Measurements from ENCODE around the gene PPAN.

The PPAN gene

GRCh38 chr19:10104130-10104513 lies 2.0 kb upstream of the PPAN start:
- Histone ChIP-seq H3K36me3 (no peaks in the 10 kb centered on the region), H3K9me3 (no peaks in the 10 kb centered on the region), H3K4me3 (ENCODE audit: low read depth in 1 of 2, low read length in 1 of 2) (no peak overlapping the region), H3K27ac (no peak overlapping the region), H3K27me3 (no peaks in the 10 kb centered on the region), H3K4me1 (ENCODE audit: control insufficient read depth in 1 of 2, insufficient read depth in 1 of 2, low read depth in 1 of 2, low read length in 1 of 2) (peaks cover 25 to 34% of the 10 kb centered on the region in 2 experiments)
- no peak for TF ChIP-seq CTCF (IDR thresholded peaks at IDR 0.05)

- Histone ChIP-seq H3K36me3 (peaks cover 5% of the 10 kb centered on the region), H3K27me3 (no peaks in the 10 kb centered on the region), H3K9me3 (no peaks in the 10 kb centered on the region), H3K27ac (peak overlapping the region; percentile 10), H3K4me3 (ENCODE audit: low read depth in 1 of 2, low read length in 1 of 2) (no peak overlapping the region), H3K4me1 (ENCODE audit: control insufficient read depth in 1 of 2, insufficient read depth in 1 of 2, low read depth in 1 of 2, low read length in 1 of 2) (peaks cover 25 to 34% of the 10 kb centered on the region in 2 experiments)
- TF ChIP-seq CTCF (IDR thresholded peaks at IDR 0.05) = no peak
These were observed 1.3 kb upstream of the PPAN start for GRCh38 chr19:10104665-10105508.

- Histone ChIP-seq H3K4me1 (ENCODE audit: control insufficient read depth in 1 of 2, insufficient read depth in 1 of 2, low read depth in 1 of 2, low read length in 1 of 2) (peaks cover 25 to 35% of the 10 kb centered on the region in 2 experiments), H3K36me3 (peaks cover 8% of the 10 kb centered on the region), H3K27me3 (no peaks in the 10 kb centered on the region), H3K4me3 (ENCODE audit: low read depth in 1 of 2, low read length in 1 of 2) (peak overlapping the region; percentile 63 to 66), H3K27ac (peak overlapping the region; percentile 59), H3K9me3 (no peaks in the 10 kb centered on the region)
- no peak for TF ChIP-seq CTCF (IDR thresholded peaks at IDR 0.05)
These were observed 558 bp upstream of the PPAN start for GRCh38 chr19:10105509-10106099.

DNA sequence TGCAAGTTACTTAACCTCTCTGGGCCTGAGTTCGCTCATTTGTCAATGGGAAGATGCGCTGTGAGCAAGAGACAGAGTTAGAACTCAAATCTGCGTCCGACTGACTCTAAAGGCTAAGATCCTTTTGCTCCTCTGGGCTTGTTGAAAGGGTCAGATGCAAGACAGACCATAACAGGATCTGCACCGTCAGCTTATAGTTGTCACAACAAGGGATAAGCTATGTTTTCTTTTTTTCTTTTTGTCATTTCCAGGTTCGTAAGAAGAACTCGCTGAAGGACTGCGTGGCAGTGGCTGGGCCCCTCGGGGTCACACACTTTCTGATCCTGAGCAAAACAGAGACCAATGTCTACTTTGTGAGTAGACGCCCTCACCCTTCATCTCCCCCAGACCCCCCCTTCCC lies 1.1 kb downstream of the PPAN start:
- TF ChIP-seq CTCF (IDR thresholded peaks at IDR 0.05) = no peak

DNA sequence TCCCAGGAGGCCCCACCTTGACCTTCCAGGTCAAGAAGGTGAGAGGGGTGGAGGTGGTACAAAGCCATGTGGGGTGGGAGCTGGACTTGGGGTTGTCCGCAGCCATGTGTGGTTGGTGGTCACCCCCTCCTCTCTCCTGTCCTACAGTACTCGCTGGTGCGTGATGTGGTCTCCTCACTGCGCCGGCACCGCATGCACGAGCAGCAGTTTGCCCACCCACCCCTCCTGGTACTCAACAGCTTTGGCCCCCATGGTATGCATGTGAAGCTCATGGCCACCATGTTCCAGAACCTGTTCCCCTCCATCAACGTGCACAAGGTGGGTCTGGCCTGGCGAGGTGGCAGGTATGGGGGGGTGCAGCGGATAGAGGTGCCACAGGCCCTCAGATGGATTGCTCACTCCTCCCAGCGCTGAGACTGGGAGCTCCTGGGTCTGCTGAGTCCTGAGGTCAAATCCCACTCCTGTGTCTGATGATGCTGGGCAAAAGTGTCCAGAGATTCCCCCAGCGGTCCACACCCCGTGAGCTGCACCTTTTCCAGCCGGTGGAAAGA lies 1.7 kb downstream of the PPAN start:
- Histone ChIP-seq H3K27me3 (no peaks in the 10 kb centered on the region), H3K9me3 (no peaks in the 10 kb centered on the region), H3K36me3 (peaks cover 8% of the 10 kb centered on the region), H3K4me1 (ENCODE audit: control insufficient read depth in 1 of 2, insufficient read depth in 1 of 2, low read depth in 1 of 2, low read length in 1 of 2) (peaks cover 42% of the 10 kb centered on the region in 2 experiments), H3K4me3 (ENCODE audit: low read depth in 1 of 2, low read length in 1 of 2) (no peak overlapping the region), H3K27ac (no peak overlapping the region)
- TF ChIP-seq CTCF (IDR thresholded peaks at IDR 0.05) = no peak

More for the DNA sequence above, 1.1 kb downstream of the PPAN start:
- Histone ChIP-seq H3K4me1 (ENCODE audit: control insufficient read depth in 1 of 2, insufficient read depth in 1 of 2, low read depth in 1 of 2, low read length in 1 of 2) (peaks cover 38 to 42% of the 10 kb centered on the region in 2 experiments), H3K4me3 (ENCODE audit: low read depth in 1 of 2, low read length in 1 of 2) (no peak overlapping the region), H3K36me3 (peaks cover 8% of the 10 kb centered on the region), H3K27me3 (no peaks in the 10 kb centered on the region), H3K9me3 (no peaks in the 10 kb centered on the region), H3K27ac (no peak overlapping the region)

Data from neutrophil (primary cell).